Stimulated activated CD8-positive, alpha-beta memory T cell treated with anti-CD3 and anti-CD28 coated beads, Interleukin-2, amount 100 ng/mL, for 48 hours (primary cell): ENCODE data around the gene ABI2.
"Not testable (repeated sequence)": the region's sequence is repeated elsewhere in the genome, so short reads cannot be mapped to it uniquely, and the experiment has no call there.

Source experiments
- DNase-seq, 2 donors: peaks; one replicate each; pipeline ENCODE4 v3.0.0-alpha.2; 2020; ENCODE audit warnings: low read depth in 2 of 2

Gene ABI2

GRCh38 chr2:203327901-203328759 is at the start of gene ABI2:
Gene ABI2, plus strand, starts transcription at chr2:203328394. Its CDS starts 121 bp downstream, at chr2:203328515.
- DNase-seq, result peak; percentile 56 to 65

GRCh38 chr2:203279288-203279687 is 48.9 kb upstream of the ABI2 start:
- no peak for DNase-seq

GRCh38 chr2:203280428-203281064 is 47.6 kb upstream of the ABI2 start:
- no peak for DNase-seq

GRCh38 chr2:203282101-203282500 is 46.1 kb upstream of the ABI2 start:
- no peak for DNase-seq

- no peak for DNase-seq
Measured at GRCh38 chr2:203286532-203286931, 41.7 kb upstream of the ABI2 start.

- DNase-seq, result no peak
Measured at GRCh38 chr2:203301667-203302066, 26.5 kb upstream of the ABI2 start.

GRCh38 chr2:203302586-203302985 is 25.6 kb upstream of the ABI2 start:
- DNase-seq, result not testable (repeated sequence)

GRCh38 chr2:203310688-203311436 is 17.3 kb upstream of the ABI2 start:
- DNase-seq, result no peak

- DNase-seq, result no peak
Measured at GRCh38 chr2:203326356-203326755, 1.8 kb upstream of the ABI2 start.

- DNase-seq, result peak in 1 of 2 donors; percentile 1
Measured at GRCh38 chr2:203327582-203327900, 653 bp upstream of the ABI2 start.

- peak; percentile 44 to 53 for DNase-seq
Measured at GRCh38 chr2:203328760-203329540, 756 bp downstream of the ABI2 start.

GRCh38 chr2:203330434-203330833 is 2.2 kb downstream of the ABI2 start:
- DNase-seq, result no peak

GRCh38 chr2:203338322-203338721 is 10.1 kb downstream of the ABI2 start:
- DNase-seq, result no peak

- DNase-seq, result no peak
Measured at GRCh38 chr2:203340791-203341487, 12.7 kb downstream of the ABI2 start.

- no peak for DNase-seq
Measured at GRCh38 chr2:203341741-203342310, 13.6 kb downstream of the ABI2 start.

- not testable (repeated sequence) for DNase-seq
Measured at GRCh38 chr2:203342374-203342773, 14.2 kb downstream of the ABI2 start.

- no peak for DNase-seq
Measured at GRCh38 chr2:203344667-203345066, 16.5 kb downstream of the ABI2 start.

GRCh38 chr2:203346612-203347011 is 18.4 kb downstream of the ABI2 start:
- DNase-seq, result no peak

- no peak for DNase-seq
Measured at GRCh38 chr2:203347375-203347774, 19.2 kb downstream of the ABI2 start.

- no peak for DNase-seq
Measured at GRCh38 chr2:203352604-203353255, 24.5 kb downstream of the ABI2 start.
